Measurements from ENCODE around the gene GPSM1. TPM values are rescaled to one million over a fixed set of nuclear protein-coding genes. Genes with fewer than 3 reads are reported as not detected.

Gene GPSM1
- total RNA-seq, 1 experiment from 2014 or later, result 24.7 TPM

DNA sequence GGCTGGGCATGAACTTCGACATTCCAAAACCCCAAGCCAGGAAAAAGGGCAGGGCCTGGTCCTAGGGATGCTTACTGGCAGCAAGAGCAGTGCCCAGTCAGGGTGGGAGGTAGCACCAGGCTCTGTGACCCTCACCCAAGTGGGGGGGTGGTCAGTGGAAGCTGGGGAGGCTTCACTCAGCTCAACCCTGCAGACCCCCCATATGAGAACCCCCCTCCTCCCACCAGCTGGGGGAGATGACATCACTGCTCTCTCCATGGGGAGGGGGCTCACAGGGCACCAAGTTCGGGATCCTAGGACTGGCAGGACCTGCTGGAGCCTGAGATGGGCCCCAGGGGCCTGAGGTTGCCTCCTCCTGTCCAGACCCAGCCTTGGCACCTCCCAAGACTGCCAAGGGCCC lies 31.5 kb downstream of the GPSM1 start:
- no peak overlapping the region for H3K4me3 Mint-ChIP-seq
- H3K4me1 ChIP-seq (ENCODE audit: insufficient read depth, low read length), result no peaks in the 10 kb centered on the region

More for the DNA sequence above, 31.5 kb downstream of the GPSM1 start:
- Histone ChIP-seq H2BK20ac (ENCODE audit: low read depth, low read length, poor library complexity, severe bottlenecking) (no peak overlapping the region), H2BK15ac (ENCODE audit: low read depth, low read length) (no peak overlapping the region), H2AFZ (ENCODE audit: low read length) (no peak overlapping the region), H4K20me1 (ENCODE audit: control insufficient read depth, insufficient read depth, insufficient read length) (no peaks in the 10 kb centered on the region), H2AK5ac (ENCODE audit: insufficient read length, low read length) (no peak overlapping the region), H2BK120ac (ENCODE audit: low read depth, low read length, poor library complexity, severe bottlenecking) (no peak overlapping the region), H3K4ac (ENCODE audit: low read depth, low read length) (no peak overlapping the region), H3K27me3 (ENCODE audit: insufficient read depth, low read length) (no peaks in the 10 kb centered on the region), H2BK5ac (ENCODE audit: insufficient read length, low read length) (no peak overlapping the region), H3K9me3 (ENCODE audit: control insufficient read depth, low read depth, low read length) (no peaks in the 10 kb centered on the region), H3K4me2 (ENCODE audit: insufficient read depth, insufficient read length, low read length) (no peak overlapping the region), H3K18ac (ENCODE audit: insufficient read length, low read depth, low read length) (no peak overlapping the region), H2BK12ac (ENCODE audit: insufficient read length, low read depth, low read length) (no peak overlapping the region), H4K8ac (replicated peaks; ENCODE audit: insufficient read length, low read depth, low read length) (no peak overlapping the region), H3K14ac (ENCODE audit: insufficient read depth, low read length) (no peak overlapping the region), H3K56ac (ENCODE audit: insufficient read length, low read depth, low read length) (no peak overlapping the region), H4K91ac (ENCODE audit: insufficient read length, low read depth, low read length) (no peak overlapping the region), H3K27ac (ENCODE audit: insufficient read length, low read depth, low read length) (no peak overlapping the region), H3K23ac (ENCODE audit: insufficient read length, low read depth, low read length) (no peak overlapping the region), H3K79me1 (ENCODE audit: insufficient read depth, low read depth, low read length, poor library complexity, severe bottlenecking) (no peaks in the 10 kb centered on the region), H3K23me2 (ENCODE audit: insufficient read length, low read depth, low read length, poor library complexity, severe bottlenecking) (no peaks in the 10 kb centered on the region), H4K5ac (ENCODE audit: insufficient read length, low read depth, low read length) (no peak overlapping the region), H3K9ac (ENCODE audit: extremely low read depth, insufficient read length, low read length) (no peak overlapping the region), H3K79me2 (ENCODE audit: insufficient read depth, low read length) (no peaks in the 10 kb centered on the region), H3T11ph (ENCODE audit: low read length) (no peak overlapping the region)
- Mint-ChIP-seq H3K4me1 (peaks cover 3 to 5% of the 10 kb centered on the region in 2 experiments; a peak in 1 of 4 replicates), H3K36me3 (ENCODE audit: insufficient read depth in 1 of 3, low read depth in 3 of 3) (peaks cover 0 to 7% (median 3%) of the 10 kb centered on the region in 3 experiments; a peak in 4 of 7 replicates), H3K27me3 (ENCODE audit: low read depth) (no peaks in the 10 kb centered on the region), H3K27ac (no peak overlapping the region), H3K9me3 (no peaks in the 10 kb centered on the region)
- WGBS (ENCODE audit: extremely low coverage, insufficient read length, low lambda C conversion rate), result no CpG with 5 or more reads among the region's 2 CpGs
- no peak for DNase-seq
- TF ChIP-seq, protein P1, sequence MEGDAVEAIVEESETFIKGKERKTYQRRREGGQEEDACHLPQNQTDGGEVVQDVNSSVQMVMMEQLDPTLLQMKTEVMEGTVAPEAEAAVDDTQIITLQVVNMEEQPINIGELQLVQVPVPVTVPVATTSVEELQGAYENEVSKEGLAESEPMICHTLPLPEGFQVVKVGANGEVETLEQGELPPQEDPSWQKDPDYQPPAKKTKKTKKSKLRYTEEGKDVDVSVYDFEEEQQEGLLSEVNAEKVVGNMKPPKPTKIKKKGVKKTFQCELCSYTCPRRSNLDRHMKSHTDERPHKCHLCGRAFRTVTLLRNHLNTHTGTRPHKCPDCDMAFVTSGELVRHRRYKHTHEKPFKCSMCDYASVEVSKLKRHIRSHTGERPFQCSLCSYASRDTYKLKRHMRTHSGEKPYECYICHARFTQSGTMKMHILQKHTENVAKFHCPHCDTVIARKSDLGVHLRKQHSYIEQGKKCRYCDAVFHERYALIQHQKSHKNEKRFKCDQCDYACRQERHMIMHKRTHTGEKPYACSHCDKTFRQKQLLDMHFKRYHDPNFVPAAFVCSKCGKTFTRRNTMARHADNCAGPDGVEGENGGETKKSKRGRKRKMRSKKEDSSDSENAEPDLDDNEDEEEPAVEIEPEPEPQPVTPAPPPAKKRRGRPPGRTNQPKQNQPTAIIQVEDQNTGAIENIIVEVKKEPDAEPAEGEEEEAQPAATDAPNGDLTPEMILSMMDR (conservative IDR thresholded peaks at IDR 0.05), result no peak
